ENCODE data around the gene THUMPD2.

DNA sequence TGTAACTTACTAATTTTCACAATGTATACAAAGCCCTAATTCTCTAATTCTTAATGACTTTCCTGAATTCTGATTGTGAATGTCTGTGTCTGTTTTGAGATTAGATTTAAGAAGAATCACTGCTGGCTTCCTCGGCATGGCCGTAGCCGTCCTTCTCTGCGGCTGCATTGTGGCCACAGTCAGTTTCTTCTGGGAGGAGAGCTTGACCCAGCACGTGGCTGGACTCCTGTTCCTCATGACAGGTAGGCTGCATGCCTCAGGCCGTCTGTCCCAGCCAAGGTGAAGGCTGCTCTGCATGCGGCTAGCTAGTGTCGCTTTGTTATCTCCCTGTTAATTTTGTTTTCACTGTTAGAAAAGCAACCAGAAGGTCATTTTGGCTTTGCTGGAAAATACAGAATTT, 72.1 kb downstream of the THUMPD2 start:
- TF ChIP-seq CTCF (IDR thresholded peaks at IDR 0.05) = no peak
- no peak for TF ChIP-seq POLR2A (IDR thresholded peaks at IDR 0.05)
- no peak for TF ChIP-seq EP300 (IDR thresholded peaks at IDR 0.05)

Measured in ovary (tissue), 3 donors.